Rectal smooth muscle tissue (tissue), 1 donor: ENCODE measurements around the gene NPAS1.
"Not testable (repeated sequence)": the region's sequence is repeated elsewhere in the genome, so short reads cannot be mapped to it uniquely, and the experiment has no call there.

ENCODE experiments used
- H3K27ac ChIP-seq: one replicate; pipeline ENCODE4 v1.7.0; 2013; ENCODE audit warnings: low read depth, low read length, inconsistent platforms
- H3K27me3 ChIP-seq: one replicate; pipeline ENCODE4 v1.7.0; 2013; ENCODE audit warnings: low read length; ENCODE audit not compliant: control insufficient read depth, insufficient read depth
- H3K36me3 ChIP-seq: one replicate; pipeline ENCODE4 v1.7.0; 2013; ENCODE audit warnings: low read length; ENCODE audit not compliant: control insufficient read depth, insufficient read depth
- H3K4me1 ChIP-seq: one replicate; pipeline ENCODE4 v1.7.0; 2013; ENCODE audit warnings: low read length; ENCODE audit not compliant: control insufficient read depth, insufficient read depth
- H3K4me3 ChIP-seq: one replicate; pipeline ENCODE4 v1.7.0; 2013; ENCODE audit warnings: low read length
- H3K9ac ChIP-seq: one replicate; pipeline ENCODE4 v1.7.0; 2013; ENCODE audit warnings: low read length

The NPAS1 gene

DNA sequence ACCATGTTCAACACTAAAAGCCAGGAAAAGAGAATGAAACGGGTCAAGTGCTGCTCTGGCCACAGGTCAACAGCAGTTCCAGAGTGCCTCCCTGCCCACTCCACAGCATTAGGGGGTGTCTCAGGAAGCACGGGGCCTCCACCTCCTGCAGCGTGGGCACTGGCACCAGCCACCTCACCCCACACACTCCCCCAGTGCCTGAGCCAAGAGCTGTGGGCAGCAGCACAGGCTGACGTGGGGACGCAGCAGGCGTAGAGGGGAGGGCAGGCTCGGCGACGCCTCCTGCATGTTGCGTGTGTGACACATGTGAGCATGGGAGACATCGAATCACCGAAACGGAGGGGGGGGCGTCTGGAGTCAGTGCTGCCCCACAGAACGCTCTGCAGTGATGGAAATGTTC, 50.2 kb downstream of the NPAS1 start:
- Histone ChIP-seq H3K36me3 (peaks cover 24% of the 10 kb centered on the region), H3K27ac (no peak overlapping the region), H3K9ac (no peak overlapping the region), H3K4me1 (no peaks in the 10 kb centered on the region), H3K27me3 (no peaks in the 10 kb centered on the region), H3K4me3 (no peak overlapping the region)

DNA sequence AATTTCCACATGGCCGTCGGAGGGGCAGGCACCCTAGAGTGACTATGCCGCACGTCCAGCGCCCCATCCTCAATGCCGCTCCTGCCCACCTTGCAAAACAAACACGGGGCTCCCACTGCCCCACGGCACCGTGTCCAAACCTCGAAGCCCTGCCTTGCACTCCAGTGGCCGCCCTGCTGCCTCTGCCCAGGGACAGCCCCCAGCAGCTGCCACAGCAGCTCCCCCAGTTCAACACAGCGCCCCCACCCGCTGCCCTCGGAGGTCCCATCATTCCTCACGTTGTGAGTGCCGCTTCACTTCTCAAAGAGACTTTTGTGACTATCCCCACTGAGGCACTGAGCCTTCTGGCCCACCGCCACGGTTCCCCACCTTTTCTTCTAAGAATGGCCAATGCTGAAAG, 51.1 kb downstream of the NPAS1 start:
- Histone ChIP-seq H3K27ac (no peak overlapping the region), H3K36me3 (peaks cover 26% of the 10 kb centered on the region), H3K4me3 (no peak overlapping the region), H3K9ac (no peak overlapping the region), H3K27me3 (no peaks in the 10 kb centered on the region), H3K4me1 (no peaks in the 10 kb centered on the region)

DNA sequence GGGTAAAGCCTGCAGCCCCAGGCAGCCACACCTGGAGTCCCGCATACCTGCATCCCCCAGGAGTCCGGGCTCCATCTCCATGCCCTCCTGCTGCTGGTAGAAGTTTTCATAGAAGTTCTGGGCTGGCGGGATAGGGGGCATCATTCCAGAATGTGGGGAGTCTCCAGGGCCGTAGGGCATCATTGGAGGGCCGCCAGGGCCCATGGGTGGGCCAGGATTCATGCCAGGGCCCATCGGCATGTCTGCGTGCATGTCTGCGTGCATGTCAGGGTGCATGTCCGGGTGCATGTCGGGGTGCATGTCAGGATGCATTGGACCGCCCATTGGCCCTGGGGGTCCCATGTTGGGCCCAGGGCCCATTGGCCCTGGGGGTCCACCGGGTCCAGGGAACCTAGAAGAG, 52.1 kb downstream of the NPAS1 start:
- H3K36me3 ChIP-seq, result peaks cover 30% of the 10 kb centered on the region
- H3K27ac ChIP-seq, result no peak overlapping the region
- no peak overlapping the region for H3K9ac ChIP-seq
- no peak overlapping the region for H3K4me3 ChIP-seq
- H3K4me1 ChIP-seq, result no peaks in the 10 kb centered on the region
- no peaks in the 10 kb centered on the region for H3K27me3 ChIP-seq

DNA sequence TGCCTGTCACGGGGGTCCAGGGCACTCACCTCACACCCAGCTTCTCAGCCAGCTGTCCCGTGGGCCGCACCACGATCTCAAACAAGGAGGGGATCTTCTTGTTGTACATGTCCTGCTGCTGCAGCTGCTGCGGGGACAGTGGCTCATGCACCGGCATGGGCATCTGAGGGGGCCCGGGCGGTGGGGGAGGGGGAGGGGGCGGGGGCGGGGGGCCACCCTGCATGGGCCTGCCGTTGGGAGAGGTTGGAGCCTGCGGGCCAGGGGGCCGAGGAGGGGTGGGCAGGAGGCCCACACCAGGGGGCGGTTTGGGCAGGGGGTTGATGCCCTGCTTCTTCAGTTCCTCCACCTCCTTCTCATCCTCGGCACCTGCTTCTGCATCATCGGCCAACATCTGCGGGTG, 52.7 kb downstream of the NPAS1 start:
- Histone ChIP-seq H3K27me3 (no peaks in the 10 kb centered on the region), H3K9ac (no peak overlapping the region), H3K27ac (no peak overlapping the region), H3K36me3 (peaks cover 27% of the 10 kb centered on the region), H3K4me3 (no peak overlapping the region), H3K4me1 (no peaks in the 10 kb centered on the region)

DNA sequence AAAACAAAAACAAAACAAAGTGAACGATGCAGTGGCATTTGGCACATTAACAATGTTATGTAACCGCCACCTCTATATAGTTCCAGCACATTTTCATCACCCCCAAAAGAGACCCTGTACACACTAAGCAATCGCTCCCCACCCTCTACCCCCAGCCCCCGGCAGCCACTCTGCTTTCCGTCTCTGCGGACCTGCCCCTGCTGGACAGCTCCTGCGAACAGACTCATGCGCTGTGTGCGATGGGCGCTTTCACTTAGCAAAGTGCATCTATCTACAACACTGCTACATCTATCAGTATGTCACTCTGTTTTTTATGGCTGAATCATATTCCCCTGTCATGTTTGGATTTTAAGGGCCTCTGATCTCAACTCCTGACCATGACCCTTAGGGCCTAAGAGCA, 53.9 kb downstream of the NPAS1 start:
- no peak overlapping the region for H3K27ac ChIP-seq
- H3K36me3 ChIP-seq, result peaks cover 23% of the 10 kb centered on the region
- no peak overlapping the region for H3K4me3 ChIP-seq
- H3K9ac ChIP-seq, result no peak overlapping the region
- H3K27me3 ChIP-seq, result no peaks in the 10 kb centered on the region
- H3K4me1 ChIP-seq, result no peaks in the 10 kb centered on the region

DNA sequence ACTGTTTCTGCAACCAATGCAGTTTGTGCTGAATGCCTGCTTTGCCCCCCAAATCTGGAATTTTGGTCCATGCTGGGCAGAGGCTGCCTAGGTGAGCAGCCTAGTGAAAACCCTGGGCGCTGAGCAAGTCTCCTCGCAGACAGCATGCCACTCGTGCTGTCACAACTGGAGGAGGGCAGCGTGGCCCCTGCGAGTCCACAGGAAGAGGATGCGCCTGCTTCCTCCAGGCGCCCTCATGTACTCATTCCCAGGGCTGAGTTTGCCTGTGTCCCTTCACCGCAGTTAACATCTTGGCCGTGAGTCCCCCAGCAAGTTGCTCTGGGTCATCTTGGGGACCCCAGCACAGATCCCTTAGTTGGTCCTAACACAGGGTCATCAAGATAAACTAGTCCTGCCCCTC, 55.0 kb downstream of the NPAS1 start:
- no peak overlapping the region for H3K4me3 ChIP-seq
- H3K27me3 ChIP-seq, result no peaks in the 10 kb centered on the region
- H3K4me1 ChIP-seq, result no peaks in the 10 kb centered on the region
- H3K9ac ChIP-seq, result no peak overlapping the region
- peaks cover 20% of the 10 kb centered on the region for H3K36me3 ChIP-seq
- H3K27ac ChIP-seq, result no peak overlapping the region

DNA sequence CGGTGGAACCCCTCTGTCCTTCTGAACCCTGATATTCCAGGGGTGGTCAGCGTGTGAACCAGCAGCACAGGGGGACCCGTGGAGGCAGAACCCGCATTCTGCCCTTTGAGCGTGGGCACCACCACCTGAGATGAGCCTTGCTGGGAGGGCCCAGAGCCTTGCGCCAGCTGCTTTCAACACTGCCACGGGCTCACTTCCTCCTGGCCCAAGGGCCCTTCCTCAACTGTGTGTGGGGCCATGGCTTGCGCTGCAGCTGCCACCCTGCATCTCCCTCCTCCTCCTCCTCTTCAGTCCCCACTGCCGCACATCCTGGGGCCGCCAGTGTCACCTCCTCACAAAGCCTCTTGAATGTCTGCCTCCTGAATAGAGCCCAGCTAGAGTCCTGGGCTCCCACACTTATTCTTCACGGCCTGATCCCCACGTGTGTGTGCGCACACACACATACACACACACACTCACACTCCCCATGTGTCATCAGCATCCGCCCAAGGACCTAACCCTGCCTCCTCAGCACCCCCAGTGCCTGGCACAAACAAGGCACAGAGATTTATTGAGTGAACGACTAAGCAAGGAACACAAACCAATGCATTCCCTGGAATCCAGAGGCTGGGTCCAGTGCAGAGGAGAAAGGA, 55.7 kb downstream of the NPAS1 start:
- Histone ChIP-seq H3K4me1 (no peaks in the 10 kb centered on the region), H3K36me3 (peaks cover 23% of the 10 kb centered on the region), H3K27ac (no peak overlapping the region), H3K4me3 (no peak overlapping the region), H3K9ac (no peak overlapping the region), H3K27me3 (no peaks in the 10 kb centered on the region)

DNA sequence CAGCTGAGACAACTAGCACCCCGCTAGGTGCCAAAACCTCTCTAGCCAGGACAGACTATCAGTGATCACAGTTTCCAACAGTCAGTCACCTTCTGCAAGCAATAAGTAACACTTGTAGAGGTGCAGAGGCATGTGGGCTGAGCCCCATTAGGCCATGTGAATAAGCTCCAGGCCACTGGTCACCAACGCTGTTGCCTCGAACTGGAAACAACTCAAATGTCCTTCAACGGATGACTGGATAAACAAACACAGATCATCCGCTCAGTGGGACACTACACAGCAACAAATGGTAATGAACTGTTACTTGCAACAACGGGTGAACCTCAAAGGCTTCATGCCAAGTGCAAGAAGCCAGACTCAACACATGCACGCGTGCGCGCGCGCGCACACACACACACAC, 56.3 kb downstream of the NPAS1 start:
- H3K4me3 ChIP-seq, result no peak overlapping the region
- H3K36me3 ChIP-seq, result peaks cover 26% of the 10 kb centered on the region
- no peak overlapping the region for H3K9ac ChIP-seq
- no peaks in the 10 kb centered on the region for H3K4me1 ChIP-seq
- no peak overlapping the region for H3K27ac ChIP-seq
- H3K27me3 ChIP-seq, result no peaks in the 10 kb centered on the region

DNA sequence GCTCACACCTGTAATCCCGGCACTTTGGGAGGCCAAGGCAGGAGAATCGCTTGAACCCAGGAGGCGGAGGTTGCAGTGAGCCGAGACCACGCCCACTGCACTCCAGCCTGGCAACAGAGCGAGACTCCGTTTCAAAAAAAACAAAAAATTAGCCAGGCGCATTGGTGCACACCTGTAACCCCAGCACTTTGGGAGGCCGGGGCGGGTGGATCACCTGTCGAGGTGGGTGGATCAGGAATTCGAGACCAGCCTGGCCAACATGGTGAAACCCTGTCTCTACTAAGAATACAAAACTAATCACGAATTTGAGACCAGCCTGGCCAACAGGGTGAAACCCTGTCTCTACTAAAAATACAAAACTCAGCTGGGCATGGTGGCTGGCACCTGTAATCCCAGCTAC, 58.7 kb downstream of the NPAS1 start:
- H3K4me3 ChIP-seq, H3K27me3 ChIP-seq, H3K27ac ChIP-seq, H3K4me1 ChIP-seq, H3K9ac ChIP-seq: not testable (repeated sequence)
- peaks cover 31% of the 10 kb centered on the region for H3K36me3 ChIP-seq

DNA sequence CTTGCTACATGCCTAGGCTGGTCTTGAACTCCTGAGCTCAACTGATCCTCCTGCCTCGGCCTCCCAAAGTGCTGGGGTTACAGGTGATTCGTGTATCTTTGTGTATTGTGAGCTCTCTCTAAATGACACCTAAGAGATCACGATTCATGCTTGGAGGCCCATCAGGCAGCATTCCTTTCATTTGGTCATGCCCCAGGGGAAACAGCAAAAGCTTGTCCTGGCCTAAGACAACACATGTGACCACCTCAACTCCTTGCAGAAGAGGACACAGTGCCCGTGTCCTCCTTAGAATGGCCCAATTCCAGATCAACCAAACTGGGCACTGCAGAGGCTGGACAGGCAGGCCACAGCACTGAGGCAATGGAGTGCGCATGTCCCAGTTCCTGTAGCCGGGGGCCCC, 61.5 kb downstream of the NPAS1 start:
- H3K4me1 ChIP-seq, result no peaks in the 10 kb centered on the region
- H3K36me3 ChIP-seq, result peaks cover 36% of the 10 kb centered on the region
- H3K27ac ChIP-seq, result no peak overlapping the region
- no peak overlapping the region for H3K9ac ChIP-seq
- no peak overlapping the region for H3K4me3 ChIP-seq
- no peaks in the 10 kb centered on the region for H3K27me3 ChIP-seq

DNA sequence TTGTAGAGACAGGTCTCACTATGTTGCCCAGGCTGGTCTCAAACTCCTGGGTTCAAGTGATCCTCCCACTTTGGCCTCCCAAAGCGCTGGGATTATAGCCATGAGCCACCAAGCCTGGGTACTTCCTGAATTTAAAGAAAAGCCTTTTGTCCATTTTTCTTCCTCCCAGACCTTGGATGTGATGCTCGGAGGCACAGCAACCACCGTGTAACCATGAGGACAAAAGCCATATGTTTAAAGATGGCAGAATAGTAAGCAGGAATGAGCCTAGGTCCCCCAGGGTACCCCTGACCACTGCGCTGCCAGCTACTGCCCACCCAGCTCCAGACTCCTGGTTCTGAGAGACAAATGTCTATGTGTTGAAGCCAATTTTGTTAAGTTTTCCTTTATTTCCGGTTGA, 62.9 kb downstream of the NPAS1 start:
- Histone ChIP-seq H3K9ac (no peak overlapping the region), H3K4me1 (no peaks in the 10 kb centered on the region), H3K36me3 (peaks cover 42% of the 10 kb centered on the region), H3K4me3 (no peak overlapping the region), H3K27ac (no peak overlapping the region), H3K27me3 (no peaks in the 10 kb centered on the region)

DNA sequence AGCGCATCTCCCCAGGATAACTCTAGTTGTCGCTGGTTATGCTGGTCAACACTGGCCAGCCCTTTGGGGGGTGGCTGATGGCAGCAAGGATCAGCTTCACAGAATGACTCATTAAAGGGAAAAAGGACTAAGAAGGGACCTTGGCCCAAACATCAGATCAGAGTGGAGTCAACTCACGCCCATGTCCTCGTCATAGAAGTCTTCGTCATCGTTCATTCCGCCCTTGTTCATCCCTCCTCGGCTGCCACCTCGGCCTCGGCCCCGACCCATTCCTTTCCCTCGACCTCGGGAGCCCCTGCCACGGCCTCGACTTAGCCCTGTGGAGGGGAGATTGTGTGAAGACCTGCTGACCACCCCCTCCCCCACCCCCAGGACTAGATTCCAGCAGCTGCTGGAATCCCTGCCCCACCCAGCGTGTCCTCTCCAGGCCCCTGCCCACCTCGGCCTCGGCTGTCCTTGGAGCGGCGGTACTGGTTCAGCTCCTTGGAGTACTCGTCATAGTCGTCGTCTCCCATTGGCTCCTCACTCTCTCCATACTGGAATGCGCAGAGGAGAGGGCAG, 65.3 kb downstream of the NPAS1 start:
- H3K36me3 ChIP-seq, result peaks cover 50% of the 10 kb centered on the region

DNA sequence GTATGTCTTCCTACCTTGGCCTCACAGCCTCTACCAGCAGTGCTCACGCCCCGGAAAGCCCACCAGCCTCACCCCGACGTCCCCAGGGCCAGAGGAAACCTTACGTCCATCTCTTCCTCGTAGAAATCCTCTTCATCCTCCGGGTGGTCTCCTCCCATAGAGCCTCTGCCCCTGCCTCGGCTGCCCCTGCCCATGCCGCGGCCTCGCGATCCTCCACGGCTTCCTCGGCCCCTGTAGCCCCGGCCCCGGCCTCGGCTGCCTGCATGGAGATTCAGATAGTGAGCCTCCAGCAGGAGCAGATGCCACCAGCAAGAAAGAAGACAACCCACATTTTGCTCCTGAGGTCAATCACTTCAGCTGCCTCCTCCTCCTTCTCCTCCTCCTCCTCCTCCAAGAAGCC, 66.6 kb downstream of the NPAS1 start:
- H3K9ac ChIP-seq, result no peak overlapping the region
- H3K36me3 ChIP-seq, result peaks cover 45% of the 10 kb centered on the region
- H3K27ac ChIP-seq, result no peak overlapping the region
- no peaks in the 10 kb centered on the region for H3K27me3 ChIP-seq
- H3K4me3 ChIP-seq, result no peak overlapping the region
- H3K4me1 ChIP-seq, result no peaks in the 10 kb centered on the region

More for the DNA sequence above, 65.3 kb downstream of the NPAS1 start:
- Histone ChIP-seq H3K27me3 (no peaks in the 10 kb centered on the region), H3K4me3 (no peak overlapping the region), H3K27ac (no peak overlapping the region), H3K9ac (no peak overlapping the region), H3K4me1 (no peaks in the 10 kb centered on the region)
